ENCODE measurements around the gene UBTD1.
A peak's percentile ranks its signal among the peaks of the same experiment; 100 is the strongest.
"Not testable (repeated sequence)": the region's sequence is repeated elsewhere in the genome, so short reads cannot be mapped to it uniquely, and the experiment has no call there.

UBTD1 gene

GRCh38 chr10:97563337-97563736, 64.6 kb downstream of the UBTD1 start:
- DNase-seq (ENCODE audit: low spot score), result no peak

DNA sequence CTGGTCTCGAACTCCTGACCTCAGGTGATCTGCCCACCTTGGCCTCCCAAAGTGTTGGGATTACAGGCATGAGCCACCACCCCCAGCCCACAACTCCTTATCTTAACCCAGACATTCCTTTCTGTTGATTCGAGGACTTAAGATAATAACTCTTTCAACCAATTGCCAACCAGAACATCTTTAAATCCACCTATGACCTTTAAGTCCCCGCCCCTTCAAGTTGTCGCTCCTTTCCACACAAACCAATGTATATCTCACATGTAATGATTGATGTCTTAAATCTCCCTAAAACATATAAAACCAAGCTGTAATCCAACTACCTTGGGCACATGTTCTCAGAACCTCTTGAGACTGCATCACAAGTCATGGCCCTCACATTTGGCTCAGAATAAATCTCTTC, 66.1 kb downstream of the UBTD1 start:
- no peak for DNase-seq (ENCODE audit: low spot score)

- DNase-seq (ENCODE audit: low spot score), result no peak
Measured at GRCh38 chr10:97566336-97566996, 67.7 kb downstream of the UBTD1 start.

DNA sequence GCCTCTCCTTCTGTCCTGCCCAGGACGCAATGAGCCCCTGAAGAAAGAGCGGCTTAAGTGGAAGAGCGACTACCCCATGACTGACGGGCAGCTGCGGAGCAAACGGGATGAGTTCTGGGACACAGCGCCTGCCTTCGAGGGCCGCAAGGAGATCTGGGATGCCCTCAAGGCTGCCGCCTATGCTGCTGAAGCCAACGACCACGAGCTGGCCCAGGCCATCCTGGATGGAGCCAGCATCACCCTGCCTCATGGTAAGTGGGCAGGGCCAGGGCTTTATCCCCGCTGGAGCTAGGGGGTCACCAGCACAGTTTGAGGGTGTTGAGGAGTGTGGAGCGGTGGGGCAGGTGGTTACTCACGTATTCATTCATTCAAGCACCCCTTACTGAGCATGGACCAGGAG, 69.2 kb downstream of the UBTD1 start:
- no peak for DNase-seq (ENCODE audit: low spot score)

- DNase-seq (ENCODE audit: low spot score), result no peak
Measured at GRCh38 chr10:97570146-97570788, 71.5 kb downstream of the UBTD1 start.

- no peak for DNase-seq (ENCODE audit: low spot score)
Measured at GRCh38 chr10:97570789-97571471, 72.2 kb downstream of the UBTD1 start.

GRCh38 chr10:97571622-97572021, 72.9 kb downstream of the UBTD1 start:
- DNase-seq (ENCODE audit: low spot score), result no peak

DNA sequence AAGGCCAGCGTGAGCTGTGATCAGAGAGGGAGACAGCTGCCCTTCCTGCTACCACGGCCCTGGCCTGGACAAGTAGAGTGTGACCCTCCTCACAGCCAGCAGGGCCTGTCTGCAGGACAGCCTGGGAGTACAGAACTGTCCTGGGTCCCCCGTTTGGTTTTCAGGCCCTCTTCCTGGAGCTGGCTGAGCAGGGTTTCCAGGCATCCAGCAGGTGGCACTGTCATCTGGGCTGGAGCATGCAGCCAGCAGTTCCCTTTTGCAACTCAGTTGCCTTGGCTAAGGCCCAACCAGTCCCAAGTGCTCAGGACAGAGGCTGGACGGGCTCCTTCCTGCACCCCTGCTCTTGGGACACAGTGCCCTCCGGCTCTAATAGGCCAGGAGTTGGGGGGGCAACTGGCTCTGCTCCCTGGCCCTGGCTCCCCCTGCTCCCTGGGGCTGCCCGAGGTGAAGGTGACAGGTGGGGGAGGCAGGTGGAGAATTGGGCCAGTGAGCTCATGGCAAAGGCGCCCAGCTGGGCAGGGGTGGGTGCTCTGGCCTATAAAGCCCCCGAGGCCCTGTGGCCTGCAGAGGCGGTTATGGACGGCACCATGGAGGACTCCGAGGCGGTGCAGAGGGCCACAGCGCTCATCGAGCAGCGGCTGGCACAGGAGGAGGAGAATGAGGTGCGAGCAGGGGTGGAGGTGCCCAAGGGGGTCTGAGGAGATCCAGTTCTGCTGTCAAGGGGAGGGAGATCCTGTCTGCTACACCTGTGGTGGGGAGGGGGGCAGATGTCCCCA, 73.7 kb downstream of the UBTD1 start, which contains the start of gene ANKRD2:
Gene ANKRD2, plus strand, starts transcription at position 566 of the 776 bp plus-strand sequence. Its CDS starts 10 bp downstream, at position 576.
- DNase-seq (ENCODE audit: low spot score), result peak; percentile 93

GRCh38 chr10:97573021-97573420, 74.3 kb downstream of the UBTD1 start:
- DNase-seq (ENCODE audit: low spot score), result no peak

- DNase-seq (ENCODE audit: low spot score), result no peak
Measured at GRCh38 chr10:97573672-97574071, 74.9 kb downstream of the UBTD1 start.

DNA sequence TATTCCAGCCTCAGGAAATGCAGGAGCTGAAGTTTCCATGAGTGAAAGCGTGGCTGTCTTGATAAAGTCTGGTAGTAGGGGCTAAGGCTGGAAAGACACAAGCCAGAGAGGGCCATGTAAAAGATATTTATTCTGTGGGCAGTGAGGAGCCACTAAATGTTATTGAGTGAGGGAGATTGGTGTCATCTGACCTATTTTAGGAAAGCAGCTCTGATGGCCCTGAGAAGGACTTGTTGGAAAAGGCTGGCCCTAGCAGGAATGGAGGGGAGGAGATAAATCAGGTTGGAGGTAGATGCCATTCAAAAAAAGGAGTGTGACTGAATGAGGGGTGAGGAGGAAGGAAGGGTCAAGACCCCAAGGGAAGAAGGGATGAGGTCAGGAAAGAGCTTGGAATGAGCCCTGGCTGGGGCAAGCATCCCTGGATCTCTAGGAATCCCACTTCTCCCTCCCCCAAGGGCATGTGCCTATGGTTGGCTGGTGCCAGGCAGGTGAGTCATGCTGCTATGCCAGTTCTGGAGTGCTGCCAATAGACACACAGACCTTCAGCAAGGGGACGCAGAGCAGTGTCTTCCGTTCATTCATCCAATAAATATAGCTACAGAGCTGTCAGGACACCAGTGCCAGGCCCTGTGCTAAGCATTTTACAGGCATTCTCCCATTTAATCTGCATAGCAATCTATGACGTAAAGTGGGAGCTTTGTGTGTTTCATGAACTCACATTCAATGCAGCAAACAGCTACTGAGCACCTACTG, 75.8 kb downstream of the UBTD1 start:
- DNase-seq (ENCODE audit: low spot score), result no peak

- DNase-seq (ENCODE audit: low spot score), result no peak
Measured at GRCh38 chr10:97575127-97575668, 76.5 kb downstream of the UBTD1 start.

- not testable (repeated sequence) for DNase-seq (ENCODE audit: low spot score)
Measured at GRCh38 chr10:97576487-97576886, 77.8 kb downstream of the UBTD1 start.

GRCh38 chr10:97577701-97578100, 79.0 kb downstream of the UBTD1 start:
- no peak for DNase-seq (ENCODE audit: low spot score)

DNA sequence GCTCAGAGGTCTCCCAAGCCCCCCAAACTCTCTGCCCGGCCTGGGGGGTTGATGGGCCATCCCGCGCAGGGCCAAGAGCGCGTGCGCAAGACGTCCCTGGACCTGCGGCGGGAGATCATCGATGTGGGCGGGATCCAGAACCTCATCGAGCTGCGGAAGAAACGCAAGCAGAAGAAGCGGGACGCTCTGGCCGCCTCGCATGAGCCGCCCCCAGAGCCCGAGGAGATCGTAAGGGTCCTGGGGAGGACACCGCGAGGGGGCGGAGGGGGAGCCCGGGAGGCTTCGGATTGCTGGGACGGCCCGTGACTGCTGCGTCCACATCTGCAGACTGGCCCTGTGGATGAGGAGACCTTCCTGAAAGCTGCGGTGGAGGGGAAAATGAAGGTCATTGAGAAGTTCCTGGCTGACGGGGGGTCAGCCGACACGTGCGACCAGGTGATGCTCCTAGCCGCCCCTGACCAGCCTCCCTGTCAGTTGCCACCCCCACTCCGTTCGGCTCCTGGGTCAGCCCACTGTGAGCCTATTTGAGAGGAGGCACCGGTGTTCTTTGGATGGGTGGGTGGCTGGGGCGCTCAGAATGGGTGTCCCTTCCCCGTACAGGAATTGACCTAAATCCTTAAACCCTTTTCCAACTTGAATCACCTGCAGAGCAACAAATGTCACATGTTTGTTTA, 79.6 kb downstream of the UBTD1 start:
- no peak for DNase-seq (ENCODE audit: low spot score)

DNA sequence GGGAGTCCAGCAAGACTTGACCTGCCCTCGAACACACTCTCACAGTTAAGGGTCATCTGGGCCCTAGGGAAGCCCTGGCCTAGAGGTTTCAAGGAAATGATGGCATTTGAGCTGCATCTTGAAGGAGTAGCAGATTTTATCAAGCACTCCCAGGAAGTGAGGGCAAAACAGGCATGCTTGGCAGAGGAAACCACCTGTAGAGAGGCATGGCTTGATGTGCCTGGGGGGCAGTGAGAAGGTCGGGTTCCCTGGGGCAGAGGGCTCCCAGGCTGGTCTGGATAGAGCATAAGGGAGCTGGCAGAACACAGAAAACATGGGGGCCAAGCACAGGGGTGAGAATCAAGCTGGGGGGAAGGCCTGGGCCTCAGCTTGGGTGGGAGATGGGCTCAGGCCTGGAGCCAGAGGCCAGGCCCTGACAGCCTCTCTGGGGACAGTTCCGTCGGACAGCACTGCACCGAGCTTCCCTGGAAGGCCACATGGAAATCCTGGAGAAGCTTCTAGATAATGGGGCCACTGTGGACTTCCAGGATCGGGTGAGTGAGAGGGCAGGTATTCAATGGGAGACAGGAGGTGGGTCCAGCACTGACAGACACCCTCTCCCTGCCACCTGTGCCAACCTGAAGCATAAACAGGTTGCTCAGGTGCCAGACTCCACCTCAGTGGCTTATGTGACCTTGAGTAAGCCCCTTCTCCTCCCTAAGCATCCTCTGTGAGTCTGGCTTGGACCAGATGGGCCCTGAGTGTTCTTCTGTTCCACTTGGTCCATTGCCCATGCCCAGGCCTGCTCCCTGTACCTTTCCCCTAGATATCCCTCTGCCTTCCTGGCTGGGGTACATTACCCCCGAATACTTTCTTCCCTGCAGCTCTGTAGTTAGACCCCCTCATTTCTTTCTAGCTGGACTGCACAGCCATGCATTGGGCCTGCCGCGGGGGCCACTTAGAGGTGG, 82.0 kb downstream of the UBTD1 start:
- no peak for DNase-seq (ENCODE audit: low spot score)

GRCh38 chr10:97582169-97582568, 83.4 kb downstream of the UBTD1 start:
- no peak for DNase-seq (ENCODE audit: low spot score)

DNA sequence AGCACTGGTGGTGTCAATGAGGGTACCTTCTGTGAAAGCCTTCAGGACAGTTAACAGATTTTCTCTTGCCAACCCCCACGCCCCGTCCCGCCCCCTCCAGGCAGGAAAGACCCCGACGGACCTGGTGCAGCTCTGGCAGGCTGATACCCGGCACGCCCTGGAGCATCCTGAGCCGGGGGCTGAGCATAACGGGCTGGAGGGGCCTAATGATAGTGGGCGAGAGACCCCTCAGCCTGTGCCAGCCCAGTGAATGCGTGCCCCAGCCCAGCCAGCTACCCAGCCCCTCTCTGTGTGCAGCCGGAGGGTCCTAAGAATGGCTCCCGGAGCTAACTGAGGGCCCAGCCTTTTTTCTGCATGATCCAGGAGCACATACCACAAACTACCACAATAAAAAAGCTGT, 84.8 kb downstream of the UBTD1 start:
- DNase-seq (ENCODE audit: low spot score), result no peak

- DNase-seq (ENCODE audit: low spot score), result peak; percentile 97
Measured at GRCh38 chr10:97584060-97584797, 85.5 kb downstream of the UBTD1 start, which contains the start of gene HOGA1. TSS of gene HOGA1 (plus strand) at chr10:97584389. CDS start at chr10:97584704, 315 bp downstream.

Measured in Ammon's horn (tissue), 1 donor.